Testis (tissue), 2 donors: ENCODE data around the gene ADAP1.

Experiments used
- POLR2A ChIP-seq: fragments of 450-650 bp; IDR thresholded peaks from one replicate; pipeline ENCODE4 v1.6.1; 2017; ENCODE audit warnings: antibody characterized with exemption, mild to moderate bottlenecking, moderate library complexity
- TF ChIP-seq, protein P1 (sequence below), 3 experiments: fragments of 450-650 bp in 2 of 3; fragments of 200-600 bp in 1 of 3; sonication (generic) in 1 of 3; IDR thresholded peaks; one replicate each; pipeline ENCODE4 v1.5.1; 2016 to 2019; ENCODE audit warnings: antibody characterized with exemption in 3 of 3, mild to moderate bottlenecking in 2 of 3, moderate library complexity in 1 of 3

DNA sequence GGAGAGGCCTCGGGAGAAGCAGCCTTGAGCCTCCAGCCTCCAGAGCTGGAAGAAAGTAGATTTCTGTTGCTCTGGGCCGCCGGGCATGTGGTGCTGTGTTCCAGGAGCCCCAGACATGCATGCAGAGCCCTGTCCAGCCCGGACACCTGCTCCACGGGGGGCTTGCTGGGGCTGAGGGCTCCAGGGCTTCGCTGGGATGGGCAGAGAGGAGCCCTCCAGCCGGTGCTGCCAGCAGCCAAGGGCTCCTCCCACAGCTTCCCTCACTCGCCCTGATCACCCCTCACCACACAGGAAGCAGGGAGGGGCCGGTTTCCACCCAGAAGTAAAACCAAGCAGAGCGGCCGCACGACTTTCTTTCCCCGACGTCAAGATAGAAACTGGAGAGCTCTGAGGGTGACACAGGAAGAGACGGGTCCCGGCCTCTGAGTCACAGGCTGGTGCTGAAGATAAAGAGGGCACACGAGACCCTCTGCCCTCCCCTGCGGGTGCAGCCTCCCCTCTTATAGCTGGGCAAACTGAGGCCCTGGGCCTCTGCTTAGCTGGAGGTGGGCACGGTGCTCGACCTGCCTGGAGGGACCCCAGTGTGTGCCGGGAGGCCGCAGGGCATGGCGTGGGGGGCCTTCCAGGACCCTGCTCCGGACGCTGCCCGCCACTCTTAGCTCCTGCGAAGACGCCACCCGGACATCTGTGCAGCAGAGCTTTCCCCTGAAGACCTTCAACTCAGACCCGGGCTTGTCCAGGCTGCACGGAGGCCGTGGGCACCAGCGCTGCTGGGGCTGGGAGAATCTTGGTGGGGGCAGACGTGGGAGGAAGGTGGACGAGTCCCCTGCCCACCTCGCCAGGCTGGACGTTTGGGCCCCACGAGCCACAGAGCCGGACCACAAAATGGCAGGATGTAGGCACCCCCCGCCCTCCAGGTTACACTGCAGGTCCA lies 31.1 kb downstream of the ADAP1 start:
- TF ChIP-seq, protein P1, sequence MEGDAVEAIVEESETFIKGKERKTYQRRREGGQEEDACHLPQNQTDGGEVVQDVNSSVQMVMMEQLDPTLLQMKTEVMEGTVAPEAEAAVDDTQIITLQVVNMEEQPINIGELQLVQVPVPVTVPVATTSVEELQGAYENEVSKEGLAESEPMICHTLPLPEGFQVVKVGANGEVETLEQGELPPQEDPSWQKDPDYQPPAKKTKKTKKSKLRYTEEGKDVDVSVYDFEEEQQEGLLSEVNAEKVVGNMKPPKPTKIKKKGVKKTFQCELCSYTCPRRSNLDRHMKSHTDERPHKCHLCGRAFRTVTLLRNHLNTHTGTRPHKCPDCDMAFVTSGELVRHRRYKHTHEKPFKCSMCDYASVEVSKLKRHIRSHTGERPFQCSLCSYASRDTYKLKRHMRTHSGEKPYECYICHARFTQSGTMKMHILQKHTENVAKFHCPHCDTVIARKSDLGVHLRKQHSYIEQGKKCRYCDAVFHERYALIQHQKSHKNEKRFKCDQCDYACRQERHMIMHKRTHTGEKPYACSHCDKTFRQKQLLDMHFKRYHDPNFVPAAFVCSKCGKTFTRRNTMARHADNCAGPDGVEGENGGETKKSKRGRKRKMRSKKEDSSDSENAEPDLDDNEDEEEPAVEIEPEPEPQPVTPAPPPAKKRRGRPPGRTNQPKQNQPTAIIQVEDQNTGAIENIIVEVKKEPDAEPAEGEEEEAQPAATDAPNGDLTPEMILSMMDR (IDR thresholded peaks at IDR 0.05), result no peak
- no peak for TF ChIP-seq POLR2A
